ENCODE data around the gene GFRA1.
"Not testable (repeated sequence)": the region's sequence is repeated elsewhere in the genome, so short reads cannot be mapped to it uniquely, and the experiment has no call there.

The GFRA1 gene

DNA sequence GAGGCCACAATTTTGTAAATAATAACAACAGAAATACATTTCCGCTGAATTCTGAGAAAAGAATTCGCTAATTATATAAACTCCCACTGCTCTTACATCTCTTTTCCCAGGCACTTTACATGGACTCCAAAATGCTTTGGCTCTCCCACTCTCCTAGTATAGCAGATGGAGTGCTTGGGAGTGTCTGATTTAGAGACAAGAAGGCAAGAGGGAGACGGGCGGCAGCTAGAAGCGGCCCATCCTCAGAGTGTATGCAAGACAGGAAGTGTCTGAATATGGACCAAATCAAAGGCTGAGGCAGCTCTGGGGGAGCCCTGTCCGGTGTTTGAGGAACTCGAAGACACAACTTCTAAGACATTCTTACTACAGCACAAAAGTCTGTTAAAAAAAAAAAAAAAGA, 212.1 kb downstream of the GFRA1 start:
- DNase-seq (ENCODE audit: low spot score) = no peak

DNA sequence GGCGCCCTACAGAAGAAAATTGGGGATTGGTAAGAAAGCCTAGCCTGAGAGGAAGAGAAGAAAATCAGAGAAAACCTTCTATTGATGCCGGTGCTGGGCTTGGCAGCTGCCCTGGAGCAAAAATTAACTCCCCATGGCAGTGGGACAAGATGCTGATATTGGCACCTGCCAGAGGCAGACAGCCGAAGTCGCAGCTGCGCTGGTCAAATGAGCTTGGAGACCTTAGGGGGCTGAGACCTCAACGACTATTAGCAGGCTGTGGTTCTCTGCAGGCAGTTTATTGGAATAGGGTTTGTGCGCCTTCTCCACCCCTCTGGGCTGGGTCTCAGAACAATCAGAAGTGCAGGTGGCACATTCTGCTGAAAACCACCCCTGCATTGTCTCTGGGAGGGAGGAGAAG, 213.7 kb downstream of the GFRA1 start:
- DNase-seq (ENCODE audit: low spot score) = no peak

GRCh38 chr10:116056445-116057293, 216.3 kb downstream of the GFRA1 start:
- no peak for DNase-seq (ENCODE audit: low spot score)

DNA sequence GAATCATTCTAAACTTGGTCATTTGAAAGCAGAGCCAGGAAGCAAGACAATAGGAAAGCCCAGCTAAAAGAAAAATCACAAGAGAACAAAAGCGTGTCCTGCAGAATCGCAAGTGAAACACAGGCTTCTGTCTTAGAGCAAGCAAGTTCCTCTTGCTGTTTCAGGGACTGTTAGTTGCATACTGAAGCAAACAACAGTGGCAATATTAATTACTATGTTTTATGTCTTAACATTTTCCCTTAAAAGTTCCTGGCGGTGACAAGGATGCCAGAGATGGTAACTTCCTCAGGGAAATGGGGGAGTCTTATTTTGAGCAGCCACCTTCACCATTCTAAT, 217.1 kb downstream of the GFRA1 start:
- DNase-seq (ENCODE audit: low spot score) = no peak

- no peak for DNase-seq (ENCODE audit: low spot score)
These were observed 217.6 kb downstream of the GFRA1 start for GRCh38 chr10:116055252-116055916.

- no peak for DNase-seq (ENCODE audit: low spot score)
These were observed 219.1 kb downstream of the GFRA1 start for GRCh38 chr10:116053910-116054309.

DNA sequence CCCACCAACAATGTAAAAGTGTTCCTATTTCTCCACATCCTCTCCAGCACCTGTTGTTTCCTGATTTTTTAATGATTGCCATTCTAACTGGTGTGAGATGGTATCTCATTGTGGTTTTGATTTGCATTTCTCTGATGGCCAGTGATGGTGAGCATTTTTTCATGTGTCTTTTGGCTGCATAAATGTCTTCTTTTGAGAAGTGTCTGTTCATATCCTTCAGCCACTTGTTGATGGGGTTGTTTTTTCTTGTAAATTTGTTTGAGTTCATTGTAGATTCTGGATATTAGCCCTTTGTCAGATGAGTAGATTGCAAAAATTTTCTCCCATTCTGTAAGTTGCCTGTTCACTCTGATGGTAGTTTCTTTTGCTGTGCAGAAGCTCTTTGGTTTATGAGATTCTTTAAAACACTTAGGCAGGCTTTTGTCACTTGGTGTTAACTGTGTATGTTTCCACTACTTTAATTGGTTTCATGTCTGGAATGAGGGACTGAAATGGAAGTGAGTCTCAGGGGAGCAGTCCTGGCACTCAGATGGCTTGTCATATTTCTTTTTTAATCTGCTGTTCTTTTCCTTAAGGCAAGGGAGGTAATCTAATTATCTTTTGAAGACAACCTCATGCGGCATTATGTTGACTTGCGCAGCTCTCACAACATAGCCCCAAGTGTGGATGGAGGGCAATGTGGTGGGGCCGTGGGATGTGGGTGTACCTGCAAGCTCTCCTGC, 219.8 kb downstream of the GFRA1 start:
- not testable (repeated sequence) for DNase-seq (ENCODE audit: low spot score)

DNA sequence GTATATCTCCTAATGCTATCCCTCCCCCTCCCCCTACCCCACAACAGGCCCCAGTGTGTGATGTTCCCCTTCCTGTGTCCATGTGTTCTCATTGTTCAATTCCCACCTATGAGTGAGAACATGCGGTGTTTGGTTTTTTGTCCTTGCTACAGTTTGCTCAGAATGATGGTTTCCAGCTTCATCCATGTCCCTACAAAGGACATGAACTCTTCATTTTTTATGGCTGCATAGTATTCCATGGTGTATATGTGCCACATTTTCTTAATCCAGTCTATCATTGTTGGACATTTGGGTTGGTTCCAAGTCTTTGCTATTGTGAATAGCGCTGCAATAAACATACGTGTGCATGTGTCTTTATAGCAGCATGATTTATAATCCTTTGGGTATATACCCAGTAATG, 220.5 kb downstream of the GFRA1 start:
- DNase-seq (ENCODE audit: low spot score) = not testable (repeated sequence)

GRCh38 chr10:116049974-116050304, 223.1 kb downstream of the GFRA1 start:
- no peak for DNase-seq (ENCODE audit: low spot score)

GRCh38 chr10:116049158-116049973, 223.6 kb downstream of the GFRA1 start:
- no peak for DNase-seq (ENCODE audit: low spot score)

DNA sequence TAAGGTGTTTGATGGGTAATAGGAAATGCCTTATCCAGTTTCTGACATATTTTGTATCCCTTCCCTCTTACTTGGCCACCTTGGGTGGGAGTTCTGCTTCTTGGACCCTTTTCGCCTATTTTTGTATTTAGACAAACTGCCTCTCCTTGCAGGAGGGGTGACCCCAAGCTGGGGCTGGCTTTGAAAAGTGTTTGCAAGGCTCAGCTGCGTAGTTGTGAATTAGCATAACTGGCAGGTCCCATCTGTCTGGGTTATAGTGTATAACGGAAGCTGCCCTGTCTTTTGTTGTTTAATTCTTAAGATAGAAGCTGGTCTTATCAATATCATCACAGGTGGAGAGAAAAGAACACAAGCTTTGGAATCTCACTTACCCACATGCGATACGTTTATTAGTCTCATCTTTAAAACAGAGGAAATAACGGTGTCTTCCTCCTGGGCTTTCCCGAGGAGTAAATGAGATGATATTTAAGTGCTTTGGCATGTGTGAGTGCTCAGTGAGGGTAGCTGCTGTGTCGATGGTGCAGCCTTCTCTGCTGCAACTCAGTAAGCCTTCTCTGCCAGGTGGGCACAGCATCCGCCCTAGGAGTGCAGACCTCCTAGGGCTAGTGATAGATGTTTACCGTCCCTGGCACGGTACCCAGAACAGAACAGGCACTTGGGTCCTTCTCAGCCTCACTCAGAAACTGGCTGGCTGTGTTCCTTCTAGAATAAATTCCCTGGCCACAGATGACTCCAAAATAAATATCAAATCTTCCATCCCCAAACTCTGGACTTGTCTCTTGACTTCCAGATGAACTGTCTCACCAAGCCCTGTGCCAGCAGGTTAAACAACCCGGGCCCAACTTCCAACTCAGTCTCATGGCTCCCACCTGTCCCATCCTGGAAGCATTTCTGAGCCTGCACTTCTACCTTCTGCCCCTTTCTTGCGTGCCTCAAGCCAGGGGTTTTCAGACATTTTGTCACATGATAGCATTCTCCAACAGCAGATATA, 227.3 kb downstream of the GFRA1 start:
- no peak for DNase-seq (ENCODE audit: low spot score)

DNA sequence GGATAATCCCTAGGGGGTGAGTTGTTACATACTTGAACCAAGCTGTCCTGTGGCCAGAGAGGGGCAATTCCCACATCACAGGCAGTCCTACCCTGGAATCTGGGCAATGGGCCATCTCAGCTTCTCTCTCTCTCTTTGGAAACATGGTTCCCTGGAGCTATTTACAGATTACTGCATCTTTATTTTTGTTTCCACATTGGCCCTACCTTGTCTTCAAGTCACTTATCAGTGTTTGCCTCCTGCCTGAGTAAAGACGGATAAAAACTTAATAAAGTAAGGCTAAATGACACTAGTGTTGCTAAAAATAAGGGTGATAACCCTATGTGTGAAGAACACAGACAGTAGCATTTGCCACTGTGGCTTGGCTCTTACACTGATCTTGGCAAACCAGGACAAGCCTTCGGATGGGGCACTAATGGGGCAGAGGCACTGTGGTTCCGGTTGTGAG, 228.2 kb downstream of the GFRA1 start:
- DNase-seq (ENCODE audit: low spot score) = no peak

- no peak for DNase-seq (ENCODE audit: low spot score)
These were observed 229.1 kb downstream of the GFRA1 start for GRCh38 chr10:116043861-116044260.

- DNase-seq (ENCODE audit: low spot score) = no peak
These were observed 229.7 kb downstream of the GFRA1 start for GRCh38 chr10:116043304-116043703.

GRCh38 chr10:116041948-116042347, 231.1 kb downstream of the GFRA1 start:
- no peak for DNase-seq (ENCODE audit: low spot score)

DNA sequence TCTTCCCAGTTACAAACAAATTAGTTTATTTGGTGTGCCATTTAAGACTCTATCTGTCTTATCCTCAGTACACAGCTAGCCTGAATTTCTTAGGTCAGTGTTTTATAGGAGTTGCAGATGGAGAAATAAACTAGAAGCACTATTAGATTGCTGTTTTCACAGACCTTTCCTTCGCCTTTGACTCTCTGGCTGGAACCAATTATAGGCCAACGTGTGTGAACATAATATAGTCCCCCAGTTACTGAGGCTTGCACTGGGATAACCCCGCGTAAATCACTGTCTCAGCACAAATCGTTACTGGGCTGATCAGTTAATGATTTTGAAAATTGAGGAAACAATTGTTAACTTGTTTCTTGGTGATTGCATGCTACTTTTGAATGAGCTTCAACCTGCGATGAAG, 233.4 kb downstream of the GFRA1 start:
- no peak for DNase-seq (ENCODE audit: low spot score)

DNA sequence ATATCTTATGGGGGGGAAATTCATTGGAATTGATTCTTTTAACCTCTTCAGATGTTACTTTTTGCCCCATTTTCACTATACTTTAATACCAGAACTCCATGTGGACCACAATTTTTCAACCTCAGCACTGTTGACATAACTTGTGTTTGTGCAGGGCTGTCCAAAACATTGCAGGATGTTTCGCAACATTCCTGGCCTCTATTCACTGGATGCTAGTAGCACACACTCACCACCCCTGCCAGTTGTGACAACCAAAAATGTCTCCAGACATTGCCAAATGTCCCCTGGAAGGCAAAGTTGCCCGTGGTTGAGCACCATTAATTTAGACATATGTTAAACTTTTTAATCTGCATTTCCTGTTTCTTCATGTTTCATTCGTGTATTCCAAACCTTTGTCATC, 234.7 kb downstream of the GFRA1 start:
- DNase-seq (ENCODE audit: low spot score) = no peak

- not testable (repeated sequence) for DNase-seq (ENCODE audit: low spot score)
These were observed 237.6 kb downstream of the GFRA1 start for GRCh38 chr10:116035406-116035805.

DNA sequence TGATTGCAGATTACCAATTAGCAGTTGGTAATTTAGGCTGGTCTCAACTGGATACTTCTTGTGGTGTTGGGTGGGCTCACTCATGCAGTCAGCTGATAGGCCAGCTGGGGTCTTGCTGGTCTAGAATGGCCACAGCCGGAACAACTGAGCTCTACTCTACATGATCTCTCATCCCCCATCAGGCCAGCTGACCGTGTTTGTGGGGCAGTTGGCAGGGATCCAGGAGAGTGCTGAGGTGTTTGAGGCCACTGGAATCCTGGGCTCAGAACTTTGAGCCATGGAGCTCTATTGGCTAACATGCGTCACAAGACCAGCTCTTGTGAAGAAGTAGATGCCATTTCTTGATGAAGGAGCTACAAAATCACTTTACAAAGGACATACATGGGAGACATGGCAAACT, 242.4 kb downstream of the GFRA1 start:
- DNase-seq (ENCODE audit: low spot score) = no peak

DNA sequence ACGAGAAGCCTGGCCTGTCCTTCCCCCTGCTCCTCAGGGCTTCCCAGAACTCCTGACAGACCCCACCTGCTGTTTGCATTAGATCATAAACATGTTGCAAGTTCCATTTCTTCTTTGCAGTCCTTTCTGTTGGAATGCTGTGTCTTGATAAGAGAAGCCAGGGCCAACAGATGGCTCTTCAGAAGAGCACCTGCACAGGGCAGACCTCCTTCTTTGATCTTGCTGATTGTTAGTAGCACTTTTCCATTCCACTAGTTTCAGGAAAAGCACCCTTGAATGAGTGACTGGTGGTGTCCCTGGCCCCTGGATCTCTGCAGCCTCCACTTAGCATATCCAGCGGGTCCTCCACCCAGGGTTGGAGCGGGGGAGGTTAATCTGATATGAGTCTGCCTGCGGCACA, 243.2 kb downstream of the GFRA1 start:
- no peak for DNase-seq (ENCODE audit: low spot score)

GRCh38 chr10:116027355-116027754, 245.7 kb downstream of the GFRA1 start:
- no peak for DNase-seq (ENCODE audit: low spot score)
